GM23338 (cell line): ENCODE results near the gene CRK. TPM values are rescaled to one million over a fixed set of nuclear protein-coding genes. Genes with fewer than 3 reads are reported as not detected.

Source experiments
- ATAC-seq: fragments of 200-7000 bp; cut with Tn5 transposase; 3 replicates; pipeline ENCODE4 v1.9.1; 2020
- DNase-seq: peaks from one replicate; pipeline ENCODE4 v3.0.0-alpha.2; 2015; ENCODE audit warnings: low spot score
- H2AFZ ChIP-seq: fragments of 200-600 bp; sonication (generic); 2 replicates; pipeline ENCODE4 v1.8.0; 2016; ENCODE audit warnings: antibody characterized with exemption, mild to moderate bottlenecking, moderate library complexity
- H3F3A ChIP-seq: fragments of 200-600 bp; sonication (generic); replicated peaks from 2 replicates; pipeline ENCODE4 v1.8.0; 2017; ENCODE audit warnings: antibody characterized with exemption, mixed run types, low read depth
- H3K27ac ChIP-seq: fragments of 200-600 bp; sonication (generic); 2 replicates; pipeline ENCODE4 v1.6.1; 2016; ENCODE audit warnings: low read depth
- H3K27me3 ChIP-seq: fragments of 200-600 bp; sonication (generic); 2 replicates; pipeline ENCODE4 v1.8.0; 2016; ENCODE audit warnings: mild to moderate bottlenecking, mixed run types, moderate library complexity; ENCODE audit not compliant: insufficient read depth
- H3K36me3 ChIP-seq: fragments of 200-600 bp; sonication (generic); 2 replicates; pipeline ENCODE4 v1.8.0; 2016; ENCODE audit warnings: mild to moderate bottlenecking; ENCODE audit not compliant: insufficient read depth
- H3K4me1 ChIP-seq: fragments of 200-600 bp; sonication (generic); 2 replicates; pipeline ENCODE4 v1.8.0; 2016; ENCODE audit warnings: mild to moderate bottlenecking, moderate library complexity; ENCODE audit not compliant: insufficient read depth
- H3K4me2 ChIP-seq: fragments of 200-600 bp; sonication (generic); 2 replicates; pipeline ENCODE4 v1.7.1; 2017; ENCODE audit warnings: mixed run types
- H3K4me3 ChIP-seq: fragments of 200-600 bp; sonication (generic); 2 replicates; pipeline ENCODE4 v1.6.1; 2016; ENCODE audit warnings: mixed run types
- H3K79me2 ChIP-seq: fragments of 200-600 bp; sonication (generic); replicated peaks from 2 replicates; pipeline ENCODE4 v1.8.0; 2017; ENCODE audit warnings: mild to moderate bottlenecking; ENCODE audit not compliant: insufficient read depth
- H3K9me2 ChIP-seq: fragments of 200-600 bp; sonication (generic); 2 replicates; pipeline ENCODE4 v1.8.0; 2017; ENCODE audit not compliant: insufficient read depth
- H4K20me1 ChIP-seq: fragments of 200-600 bp; sonication (generic); replicated peaks from 2 replicates; pipeline ENCODE4 v1.8.0; 2017; ENCODE audit warnings: mild to moderate bottlenecking; ENCODE audit not compliant: insufficient read depth
- H3K27ac Mint-ChIP-seq: 2 replicates; pipeline ENCODE4 v1.8.0; 2020; ENCODE audit warnings: inconsistent platforms, mild to moderate bottlenecking, moderate library complexity, mixed read lengths
- H3K27me3 Mint-ChIP-seq: 3 replicates; pipeline ENCODE4 v1.8.0; 2022; ENCODE audit warnings: low read depth, mild to moderate bottlenecking, moderate library complexity, mixed read lengths, inconsistent platforms; ENCODE audit not compliant: insufficient read depth, poor library complexity
- H3K36me3 Mint-ChIP-seq: 3 replicates; pipeline ENCODE4 v1.8.0; 2021; ENCODE audit warnings: low read depth, mild to moderate bottlenecking, inconsistent platforms, moderate library complexity, mixed read lengths
- H3K4me1 Mint-ChIP-seq: 3 replicates; pipeline ENCODE4 v1.8.0; 2020; ENCODE audit warnings: mild to moderate bottlenecking, inconsistent platforms, mixed read lengths
- H3K4me3 Mint-ChIP-seq: 3 replicates; pipeline ENCODE4 v1.8.0; 2021; ENCODE audit warnings: moderate library complexity, mild to moderate bottlenecking, inconsistent platforms, mixed read lengths
- H3K9me3 Mint-ChIP-seq: 3 replicates; pipeline ENCODE4 v1.8.0; 2020; ENCODE audit warnings: moderate library complexity, mild to moderate bottlenecking, inconsistent platforms, mixed read lengths
- ETS1 ChIP-seq: IDR thresholded peaks from 2 replicates; pipeline ENCODE4 v1.6.1; 2016; ENCODE audit warnings: antibody characterized with exemption
- EZH2 ChIP-seq: fragments of 200-600 bp; sonication (generic); IDR thresholded peaks from one replicate; pipeline ENCODE4 v1.8.0; 2017; ENCODE audit warnings: antibody characterized with exemption, mild to moderate bottlenecking, low read depth; ENCODE audit not compliant: unreplicated experiment
- EZH2phosphoT487 ChIP-seq: fragments of 200-600 bp; sonication (generic); IDR thresholded peaks from one replicate; pipeline ENCODE4 v1.8.1; 2018; ENCODE audit warnings: antibody characterized with exemption; ENCODE audit not compliant: unreplicated experiment
- NANOG ChIP-seq: IDR thresholded peaks from 2 replicates; pipeline ENCODE4 v1.6.1; 2016; ENCODE audit warnings: antibody characterized with exemption, borderline replicate concordance
- POLR2AphosphoS5 ChIP-seq: IDR thresholded peaks from 2 replicates; pipeline ENCODE4 v1.6.1; 2016; ENCODE audit warnings: antibody characterized with exemption, low read depth
- REST ChIP-seq: IDR thresholded peaks from one replicate; pipeline ENCODE4 v1.6.1; 2018; ENCODE audit warnings: antibody characterized with exemption; ENCODE audit not compliant: unreplicated experiment
- STAT1 ChIP-seq: IDR thresholded peaks from one replicate; pipeline ENCODE4 v1.6.1; 2016; ENCODE audit warnings: antibody characterized with exemption; ENCODE audit not compliant: unreplicated experiment
- ZNF114 ChIP-seq: fragments of 250-450 bp; sonication (Bioruptor Pico); IDR thresholded peaks from 2 replicates; pipeline ENCODE4 v1.5.0; 2020; ENCODE audit warnings: mild to moderate bottlenecking, moderate library complexity
- ZNF331 ChIP-seq: fragments of 250-450 bp; sonication (Bioruptor Pico); IDR thresholded peaks from 2 replicates; pipeline ENCODE4 v1.5.0; 2020; ENCODE audit warnings: low read depth, mild to moderate bottlenecking, moderate library complexity
- polyA plus RNA-seq: library from polyadenylated mRNA; unstranded; fragments of >200 nt; fragmentation: Nextera tagmentation; extraction: Ambion mirVana; gene quantifications from 2 replicates; pipeline ENCODE4 v1.2.1, GENCODE V29; 2016
- total RNA-seq: library from RNA; depleted of rRNA; stranded (reverse); fragments of >200 nt; shearing (Covaris generic); gene quantifications from 2 replicates; pipeline ENCODE4 v1.2.3, GENCODE V29; 2014
- TF ChIP-seq, protein P1 (sequence below): fragments of 250-450 bp; sonication (Bioruptor Pico); IDR thresholded peaks from 2 replicates; pipeline ENCODE4 v1.5.0; 2020; ENCODE audit warnings: mild to moderate bottlenecking, moderate library complexity

CRK gene
- total and polyA plus RNA-seq, 2 experiments from 2014 or later = 32.6 to 59.8 TPM

GRCh38 chr17:1494203-1494602 is 38.2 kb upstream of the CRK start:
- Histone ChIP-seq H3K9me2 (no peaks in the 10 kb centered on the region), H3K4me1 (peaks cover 6% of the 10 kb centered on the region; the same call in 1 of the 2 replicates), H3K4me3 (no peak overlapping the region), H3K36me3 (no peaks in the 10 kb centered on the region), H2AFZ (no peak overlapping the region), H4K20me1 (no peaks in the 10 kb centered on the region; the same call in 1 of the 2 replicates), H3K27me3 (peaks cover 15% of the 10 kb centered on the region), H3K4me2 (no peak overlapping the region), H3K79me2 (peaks cover 5% of the 10 kb centered on the region; the same call in 1 of the 2 replicates), H3K27ac (no peak overlapping the region), H3F3A (0 out of 2 replicates have a peak, but pooled peaks cover 16% of the 10 kb centered on the region)
- H3K4me1 Mint-ChIP-seq = peaks cover 18% of the 10 kb centered on the region
- H3K9me3 Mint-ChIP-seq = no peaks in the 10 kb centered on the region; the same call in 2 of the 3 replicates
- H3K4me3 Mint-ChIP-seq = no peak overlapping the region
- TF ChIP-seq REST (no peak), ZNF114 (CRISPR knock-in tag) (no peak), NANOG (no peak), EZH2 (no peak), ZNF331 (CRISPR knock-in tag) (no peak), EZH2phosphoT487 (no peak), STAT1 (no peak), ETS1 (no peak)
- no peaks in the 10 kb centered on the region for H3K36me3 Mint-ChIP-seq
- H3K27ac Mint-ChIP-seq = no peak overlapping the region
- ATAC-seq = no peak
- H3K27me3 Mint-ChIP-seq = peaks cover 15% of the 10 kb centered on the region
- no peak for DNase-seq

DNA sequence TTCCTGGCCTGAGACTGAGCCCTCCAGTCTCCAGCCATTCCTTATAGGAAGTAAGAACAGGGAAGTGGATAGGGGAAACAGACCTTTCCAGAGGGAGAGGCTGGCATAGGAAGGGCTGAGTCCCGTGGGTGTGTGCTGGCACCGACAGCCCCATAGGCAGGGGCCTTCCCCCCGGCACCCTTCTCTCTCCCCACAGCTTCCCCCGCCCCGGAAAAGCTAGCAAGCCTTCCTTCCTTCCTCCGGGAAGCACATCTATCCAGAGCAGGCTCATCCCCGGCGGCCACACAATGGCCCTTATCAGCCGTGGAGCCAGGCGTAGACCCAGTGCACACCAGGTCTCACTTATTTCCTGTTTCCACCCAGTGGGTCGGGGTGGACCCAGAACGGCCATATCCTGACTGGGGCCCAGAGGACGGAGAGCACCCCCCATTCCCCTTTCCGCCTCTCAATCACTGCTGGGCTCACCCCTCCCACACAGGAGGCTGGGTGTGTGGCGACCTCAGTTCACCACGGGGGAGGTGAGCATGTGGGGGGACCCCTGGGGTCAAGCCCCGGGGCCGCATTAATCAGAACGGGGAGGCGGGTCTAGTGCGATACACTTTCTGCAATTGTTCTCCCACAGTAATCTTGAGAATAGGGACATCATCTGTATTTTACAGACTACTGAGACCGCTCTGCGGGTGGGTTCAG is 37.4 kb upstream of the CRK start:
- no peaks in the 10 kb centered on the region for H3K36me3 Mint-ChIP-seq
- Histone ChIP-seq H3K36me3 (no peaks in the 10 kb centered on the region), H3K4me2 (no peak overlapping the region), H3K27me3 (peaks cover 23% of the 10 kb centered on the region), H3K9me2 (no peaks in the 10 kb centered on the region), H4K20me1 (no peaks in the 10 kb centered on the region; the same call in 1 of the 2 replicates), H3K4me3 (no peak overlapping the region), H3K79me2 (peaks cover 8% of the 10 kb centered on the region; the same call in 1 of the 2 replicates), H3F3A (peaks cover 22% of the 10 kb centered on the region; the same call in 1 of the 2 replicates), H3K4me1 (peaks cover 11% of the 10 kb centered on the region), H3K27ac (no peak overlapping the region), H2AFZ (no peak overlapping the region)
- H3K27me3 Mint-ChIP-seq = peaks cover 23% of the 10 kb centered on the region
- peak overlapping the region; percentile 51 for H3K4me3 Mint-ChIP-seq
- H3K27ac Mint-ChIP-seq = no peak overlapping the region
- no peaks in the 10 kb centered on the region; the same call in 2 of the 3 replicates for H3K9me3 Mint-ChIP-seq
- ATAC-seq = no peak
- TF ChIP-seq, protein P1, sequence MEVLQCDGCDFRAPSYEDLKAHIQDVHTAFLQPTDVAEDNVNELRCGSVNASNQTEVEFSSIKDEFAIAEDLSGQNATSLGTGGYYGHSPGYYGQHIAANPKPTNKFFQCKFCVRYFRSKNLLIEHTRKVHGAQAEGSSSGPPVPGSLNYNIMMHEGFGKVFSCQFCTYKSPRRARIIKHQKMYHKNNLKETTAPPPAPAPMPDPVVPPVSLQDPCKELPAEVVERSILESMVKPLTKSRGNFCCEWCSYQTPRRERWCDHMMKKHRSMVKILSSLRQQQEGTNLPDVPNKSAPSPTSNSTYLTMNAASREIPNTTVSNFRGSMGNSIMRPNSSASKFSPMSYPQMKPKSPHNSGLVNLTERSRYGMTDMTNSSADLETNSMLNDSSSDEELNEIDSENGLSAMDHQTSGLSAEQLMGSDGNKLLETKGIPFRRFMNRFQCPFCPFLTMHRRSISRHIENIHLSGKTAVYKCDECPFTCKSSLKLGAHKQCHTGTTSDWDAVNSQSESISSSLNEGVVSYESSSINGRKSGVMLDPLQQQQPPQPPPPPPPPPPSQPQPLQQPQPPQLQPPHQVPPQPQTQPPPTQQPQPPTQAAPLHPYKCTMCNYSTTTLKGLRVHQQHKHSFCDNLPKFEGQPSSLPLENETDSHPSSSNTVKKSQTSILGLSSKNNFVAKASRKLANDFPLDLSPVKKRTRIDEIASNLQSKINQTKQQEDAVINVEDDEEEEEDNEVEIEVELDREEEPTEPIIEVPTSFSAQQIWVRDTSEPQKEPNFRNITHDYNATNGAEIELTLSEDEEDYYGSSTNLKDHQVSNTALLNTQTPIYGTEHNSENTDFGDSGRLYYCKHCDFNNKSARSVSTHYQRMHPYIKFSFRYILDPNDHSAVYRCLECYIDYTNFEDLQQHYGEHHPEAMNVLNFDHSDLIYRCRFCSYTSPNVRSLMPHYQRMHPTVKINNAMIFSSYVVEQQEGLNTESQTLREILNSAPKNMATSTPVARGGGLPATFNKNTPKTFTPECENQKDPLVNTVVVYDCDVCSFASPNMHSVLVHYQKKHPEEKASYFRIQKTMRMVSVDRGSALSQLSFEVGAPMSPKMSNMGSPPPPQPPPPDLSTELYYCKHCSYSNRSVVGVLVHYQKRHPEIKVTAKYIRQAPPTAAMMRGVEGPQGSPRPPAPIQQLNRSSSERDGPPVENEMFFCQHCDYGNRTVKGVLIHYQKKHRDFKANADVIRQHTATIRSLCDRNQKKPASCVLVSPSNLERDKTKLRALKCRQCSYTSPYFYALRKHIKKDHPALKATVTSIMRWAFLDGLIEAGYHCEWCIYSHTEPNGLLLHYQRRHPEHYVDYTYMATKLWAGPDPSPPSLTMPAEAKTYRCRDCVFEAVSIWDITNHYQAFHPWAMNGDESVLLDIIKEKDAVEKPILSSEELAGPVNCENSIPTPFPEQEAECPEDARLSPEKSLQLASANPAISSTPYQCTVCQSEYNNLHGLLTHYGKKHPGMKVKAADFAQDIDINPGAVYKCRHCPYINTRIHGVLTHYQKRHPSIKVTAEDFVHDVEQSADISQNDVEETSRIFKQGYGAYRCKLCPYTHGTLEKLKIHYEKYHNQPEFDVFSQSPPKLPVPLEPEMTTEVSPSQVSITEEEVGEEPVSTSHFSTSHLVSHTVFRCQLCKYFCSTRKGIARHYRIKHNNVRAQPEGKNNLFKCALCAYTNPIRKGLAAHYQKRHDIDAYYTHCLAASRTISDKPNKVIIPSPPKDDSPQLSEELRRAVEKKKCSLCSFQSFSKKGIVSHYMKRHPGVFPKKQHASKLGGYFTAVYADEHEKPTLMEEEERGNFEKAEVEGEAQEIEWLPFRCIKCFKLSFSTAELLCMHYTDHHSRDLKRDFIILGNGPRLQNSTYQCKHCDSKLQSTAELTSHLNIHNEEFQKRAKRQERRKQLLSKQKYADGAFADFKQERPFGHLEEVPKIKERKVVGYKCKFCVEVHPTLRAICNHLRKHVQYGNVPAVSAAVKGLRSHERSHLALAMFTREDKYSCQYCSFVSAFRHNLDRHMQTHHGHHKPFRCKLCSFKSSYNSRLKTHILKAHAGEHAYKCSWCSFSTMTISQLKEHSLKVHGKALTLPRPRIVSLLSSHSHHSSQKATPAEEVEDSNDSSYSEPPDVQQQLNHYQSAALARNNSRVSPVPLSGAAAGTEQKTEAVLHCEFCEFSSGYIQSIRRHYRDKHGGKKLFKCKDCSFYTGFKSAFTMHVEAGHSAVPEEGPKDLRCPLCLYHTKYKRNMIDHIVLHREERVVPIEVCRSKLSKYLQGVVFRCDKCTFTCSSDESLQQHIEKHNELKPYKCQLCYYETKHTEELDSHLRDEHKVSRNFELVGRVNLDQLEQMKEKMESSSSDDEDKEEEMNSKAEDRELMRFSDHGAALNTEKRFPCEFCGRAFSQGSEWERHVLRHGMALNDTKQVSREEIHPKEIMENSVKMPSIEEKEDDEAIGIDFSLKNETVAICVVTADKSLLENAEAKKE (CRISPR knock-in tag) = no peak
- TF ChIP-seq ZNF331 (CRISPR knock-in tag) = no peak
- TF ChIP-seq EZH2 = no peak
- TF ChIP-seq POLR2AphosphoS5 = no peak
- no peak for TF ChIP-seq NANOG
- no peak for DNase-seq
- H3K4me1 Mint-ChIP-seq = peaks cover 25% of the 10 kb centered on the region
